Upper lobe of left lung (tissue), 4 donors: ENCODE measurements around the gene MINPP1.

Experiments
- CTCF ChIP-seq, 6 experiments: fragments of 450-650 bp in 4 of 6; fragments of 200-600 bp in 2 of 6; sonication (generic) in 2 of 6; IDR thresholded peaks; one replicate each; pipeline ENCODE4 v1.5.1; 2016 to 2019; ENCODE audit warnings: antibody characterized with exemption in 6 of 6
- EP300 ChIP-seq, 4 donors: sonication (generic); formaldehyde crosslinking; IDR thresholded peaks; one replicate each; pipeline ENCODE4 v1.5.1; 2017; ENCODE audit warnings: antibody characterized with exemption in 4 of 4, control low read depth in 2 of 4
- POLR2A ChIP-seq, 4 donors: fragments of 450-650 bp; IDR thresholded peaks; one replicate each; pipeline ENCODE4 v1.5.1; 2016 to 2017; ENCODE audit warnings: antibody characterized with exemption in 4 of 4, mild to moderate bottlenecking in 2 of 4
- POLR2AphosphoS5 ChIP-seq, 2 donors: sonication (generic); formaldehyde crosslinking; IDR thresholded peaks; one replicate each; pipeline ENCODE4 v1.5.1; 2017; ENCODE audit warnings: antibody characterized with exemption in 2 of 2

GRCh38 chr10:87541114-87541513 lies 36.4 kb downstream of the MINPP1 start:
- no peak for TF ChIP-seq CTCF (IDR thresholded peaks at IDR 0.05)
- no peak for TF ChIP-seq EP300 (IDR thresholded peaks at IDR 0.05)
- TF ChIP-seq POLR2A (IDR thresholded peaks at IDR 0.05): no peak
- TF ChIP-seq POLR2AphosphoS5 (IDR thresholded peaks at IDR 0.05): no peak
